GM19193 (cell line): ENCODE data around the gene TENM4.

Experiments
- POLR2A ChIP-seq: IDR thresholded peaks from 4 replicates; pipeline ENCODE4 v1.6.1; 2011; ENCODE audit not compliant: insufficient read depth, insufficient read length; ENCODE audit errors: extremely low read depth

The TENM4 gene

GRCh38 chr11:79440571-79441460 is at the start of gene TENM4:
TENM4 (minus strand) TSS chr11:79441030; CDS start chr11:79069944, 371,086 bp downstream.
- TF ChIP-seq POLR2A: no peak

DNA sequence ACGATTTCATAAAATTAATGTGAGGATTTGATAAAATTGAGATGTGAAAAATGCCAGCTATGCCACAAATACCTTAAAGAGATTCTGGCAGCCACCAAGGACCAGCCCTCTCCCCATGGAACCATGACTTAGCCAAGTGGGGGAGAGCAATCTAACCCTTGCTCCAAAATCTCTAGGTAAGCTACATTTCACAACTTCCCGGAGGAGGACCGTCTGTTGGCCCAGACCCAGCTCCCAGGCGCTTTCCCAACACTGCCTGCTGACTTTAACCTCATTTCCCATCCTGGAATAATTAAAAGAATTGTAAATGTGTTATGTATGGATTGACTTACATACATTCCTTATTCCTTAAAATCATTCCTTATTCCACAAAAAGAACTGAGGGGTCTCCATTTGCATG is 47.5 kb upstream of the TENM4 start:
- no peak for TF ChIP-seq POLR2A

DNA sequence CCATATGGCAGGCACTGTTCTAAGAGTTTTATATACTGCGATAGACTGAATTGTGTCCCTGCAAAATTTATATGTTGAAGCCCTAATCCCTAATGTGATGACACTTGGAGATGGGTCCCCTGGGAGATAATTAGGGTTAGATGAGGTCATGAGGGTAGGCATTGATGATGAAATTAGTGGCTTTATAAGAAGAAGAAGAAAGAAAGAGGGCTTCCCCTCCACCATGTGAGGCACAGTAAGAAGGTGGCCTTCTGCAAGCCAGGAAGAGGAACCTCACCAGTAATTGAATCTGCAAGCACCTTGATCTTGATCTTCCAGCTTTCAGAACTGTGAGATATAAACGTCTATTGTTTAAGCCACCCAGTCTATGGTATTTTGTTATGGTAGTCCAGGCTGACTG is 46.6 kb upstream of the TENM4 start:
- TF ChIP-seq POLR2A: no peak

- no peak for TF ChIP-seq POLR2A
Observed at GRCh38 chr11:79486242-79486984, 45.6 kb upstream of the TENM4 start.

- no peak for TF ChIP-seq POLR2A
Observed at GRCh38 chr11:79485694-79486093, 44.9 kb upstream of the TENM4 start.

DNA sequence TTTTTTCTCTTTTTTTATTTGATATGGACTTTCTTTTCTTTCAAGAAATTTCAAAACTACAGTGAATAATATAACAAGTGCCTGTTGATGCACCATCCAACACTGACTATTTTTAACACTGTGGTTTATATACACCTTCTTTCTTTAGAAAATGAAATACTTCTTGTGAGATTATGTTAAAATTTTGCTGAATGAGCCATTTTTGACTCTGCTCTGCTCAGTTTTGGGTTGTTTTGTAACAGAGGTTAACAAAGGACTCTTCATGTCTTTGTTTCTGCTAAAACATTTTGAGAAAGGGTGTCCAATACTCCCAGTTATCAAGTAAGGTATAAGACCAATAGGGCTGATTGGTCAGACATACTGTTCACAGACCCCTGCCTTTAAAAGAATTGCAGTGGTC is 44.0 kb upstream of the TENM4 start:
- TF ChIP-seq POLR2A: no peak

GRCh38 chr11:79482800-79483199 is 42.0 kb upstream of the TENM4 start:
- TF ChIP-seq POLR2A: no peak

- TF ChIP-seq POLR2A: no peak
Observed at GRCh38 chr11:79481795-79482194, 41.0 kb upstream of the TENM4 start.

DNA sequence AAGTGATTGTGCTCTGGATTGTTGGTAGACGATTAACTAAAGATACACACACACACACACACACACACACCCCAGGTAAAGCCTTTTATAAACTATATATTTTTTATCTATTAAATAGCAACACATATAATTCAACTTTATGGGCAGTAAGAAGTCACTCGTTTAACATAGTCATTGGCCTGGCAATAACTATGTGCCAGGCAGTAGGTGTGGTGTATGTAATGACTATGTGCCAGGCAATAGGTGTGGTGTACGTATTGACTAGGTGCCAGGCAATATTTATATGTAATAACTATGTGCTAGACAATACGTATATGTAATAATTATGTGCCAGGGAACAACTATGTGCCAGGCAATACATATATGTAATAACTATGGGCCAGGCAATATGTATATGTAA is 40.0 kb upstream of the TENM4 start:
- no peak for TF ChIP-seq POLR2A

GRCh38 chr11:79472819-79473529 is 32.1 kb upstream of the TENM4 start:
- no peak for TF ChIP-seq POLR2A

GRCh38 chr11:79471071-79471844 is 30.4 kb upstream of the TENM4 start:
- no peak for TF ChIP-seq POLR2A

GRCh38 chr11:79470161-79470560 is 29.3 kb upstream of the TENM4 start:
- no peak for TF ChIP-seq POLR2A

GRCh38 chr11:79467761-79468160 is 26.9 kb upstream of the TENM4 start:
- no peak for TF ChIP-seq POLR2A

- no peak for TF ChIP-seq POLR2A
Observed at GRCh38 chr11:79466411-79466810, 25.6 kb upstream of the TENM4 start.
